UCSD-AML1 (cell line): ENCODE measurements around the gene ZNF511.
"Not testable (repeated sequence)": the region's sequence is repeated elsewhere in the genome, so short reads cannot be mapped to it uniquely, and the experiment has no call there.

Source experiments
- DNase-seq: peaks from one replicate; lab custom pipeline; 2025; ENCODE audit not compliant: unreplicated experiment; lab: John Stamatoyannopoulos, UW

ZNF511 gene

DNA sequence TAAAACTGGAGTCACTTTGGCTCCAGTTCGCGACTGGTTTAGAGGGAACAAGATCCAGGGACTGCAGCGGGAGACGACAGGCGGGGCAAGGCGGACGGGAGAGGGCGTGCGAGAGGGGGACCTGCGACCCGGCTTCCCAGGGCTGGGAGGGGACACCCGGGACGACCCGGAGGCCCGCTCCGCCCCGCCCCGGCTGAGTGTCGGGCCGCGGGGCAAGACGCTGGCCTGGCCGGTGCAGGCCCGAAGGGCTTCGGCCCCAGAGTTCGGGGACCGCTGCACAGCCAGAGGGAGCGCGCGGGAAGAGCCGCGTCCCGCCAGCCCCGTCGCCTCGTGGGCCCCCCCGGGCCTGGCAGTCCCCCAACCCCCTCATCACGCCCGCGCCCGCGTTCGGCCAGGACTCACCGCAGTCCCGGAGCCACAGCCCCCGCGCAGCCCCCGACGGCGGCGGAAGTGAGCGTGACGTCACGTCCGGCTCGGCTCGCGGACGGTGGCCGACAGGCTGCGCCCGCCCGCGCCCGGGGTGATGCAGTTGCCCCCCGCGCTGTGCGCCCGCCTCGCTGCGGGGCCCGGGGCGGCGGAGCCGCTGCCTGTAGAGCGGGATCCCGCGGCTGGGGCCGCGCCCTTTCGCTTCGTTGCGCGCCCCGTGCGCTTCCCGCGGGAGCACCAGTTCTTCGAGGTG is at the start of gene ZNF511, which contains the start of gene TUBGCP2:
ZNF511 (plus strand) TSS at position 494 of the 679 bp plus-strand sequence; CDS start at position 524, 30 bp downstream.
TUBGCP2 (minus strand) TSS at position 452 of the 679 bp plus-strand sequence. CDS start 5,931 bp downstream, outside the sequence.
- peak; percentile 91 for DNase-seq

GRCh38 chr10:133259602-133259989 is 49.1 kb upstream of the ZNF511 start:
- no peak for DNase-seq

- DNase-seq = peak; percentile 45
Measured at GRCh38 chr10:133260895-133261725, 47.6 kb upstream of the ZNF511 start.

DNA sequence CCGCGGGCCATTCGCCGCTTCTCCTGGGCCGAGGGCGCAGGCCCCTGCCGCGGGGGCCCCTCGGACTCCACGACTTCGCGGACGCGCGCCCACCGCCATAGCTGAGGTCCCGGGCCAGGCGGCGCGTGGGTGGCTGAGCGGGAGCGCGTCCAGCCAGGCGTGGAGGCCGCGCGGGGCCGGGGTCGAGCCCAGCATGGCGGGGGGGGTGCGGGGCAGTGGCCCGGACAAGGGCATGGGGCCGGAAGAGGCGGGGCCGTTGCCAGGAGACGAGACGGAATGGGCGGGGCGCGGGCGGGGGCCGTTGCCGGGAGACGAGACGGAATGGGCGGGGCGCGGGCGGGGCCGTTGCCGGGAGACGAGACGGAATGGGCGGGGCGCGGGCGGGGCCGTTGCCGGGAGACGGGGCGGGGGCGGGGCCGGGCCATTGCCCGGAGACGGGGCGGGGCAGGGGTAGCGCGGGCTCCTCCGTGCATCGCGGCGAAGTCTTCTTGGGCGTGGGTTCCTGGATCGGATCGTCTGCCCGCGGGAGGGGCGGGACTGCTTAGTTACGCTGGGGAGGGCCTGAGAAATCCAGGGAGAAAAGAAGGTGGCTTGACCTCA is 46.9 kb upstream of the ZNF511 start:
- DNase-seq = peak; percentile 72

DNA sequence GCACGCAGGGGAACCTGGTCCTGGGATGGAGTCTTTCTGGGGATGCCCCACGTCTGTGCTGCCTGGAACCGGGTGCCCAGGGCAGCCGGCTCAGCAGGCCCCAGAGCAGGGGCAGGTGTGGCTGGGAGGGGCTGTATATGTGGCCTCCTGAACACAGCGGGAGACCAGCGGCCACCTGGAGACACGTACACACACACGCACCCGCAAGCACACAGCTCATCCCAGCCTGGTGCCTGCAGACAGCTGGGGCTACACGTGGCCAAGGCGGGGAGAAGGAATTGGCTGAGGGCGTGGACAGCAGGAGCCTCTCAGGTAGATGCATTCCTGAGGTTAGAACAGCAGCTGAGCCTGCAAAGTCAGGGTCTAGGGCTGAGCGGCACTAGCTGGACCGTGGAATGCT is 46.0 kb upstream of the ZNF511 start:
- no peak for DNase-seq

DNA sequence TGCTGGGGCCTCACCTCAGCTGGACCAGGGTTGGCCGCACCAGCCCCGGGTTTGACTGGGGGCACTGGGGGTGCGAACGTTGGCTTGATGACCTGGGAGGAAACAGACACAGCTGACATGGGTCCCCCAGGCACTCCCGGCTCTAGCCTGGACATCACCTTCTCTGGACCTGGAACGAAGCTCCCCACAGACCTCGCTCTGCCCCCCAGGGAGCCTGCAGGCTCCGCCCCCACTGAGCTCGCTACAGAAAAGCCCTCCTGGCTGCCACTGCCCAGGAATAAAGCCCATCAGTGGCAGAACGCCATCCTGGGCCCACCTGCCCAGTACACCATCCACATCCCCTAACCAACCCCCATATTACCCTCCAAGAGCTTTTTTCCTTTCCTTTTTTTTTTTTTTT is 45.0 kb upstream of the ZNF511 start:
- DNase-seq = no peak

DNA sequence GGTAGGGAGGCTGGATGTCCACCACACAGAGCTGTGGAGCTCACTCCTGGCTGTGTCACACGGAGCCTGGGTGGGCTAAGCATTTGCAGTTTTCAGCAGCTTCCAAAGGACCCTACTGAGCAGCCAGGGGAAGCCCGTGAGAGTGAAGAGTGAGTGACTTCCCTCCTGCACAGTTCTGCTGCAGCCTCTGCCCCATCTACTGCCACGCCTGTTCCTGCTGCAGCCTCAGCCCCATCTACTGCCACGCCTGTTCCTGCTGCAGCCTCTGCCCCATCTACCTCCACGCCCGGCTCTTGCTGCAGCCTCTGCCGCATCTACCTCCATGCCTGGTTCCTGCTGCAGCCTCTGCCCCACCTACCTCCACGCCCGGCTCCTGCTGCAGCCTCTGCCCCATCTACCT is 44.3 kb upstream of the ZNF511 start:
- no peak for DNase-seq

DNA sequence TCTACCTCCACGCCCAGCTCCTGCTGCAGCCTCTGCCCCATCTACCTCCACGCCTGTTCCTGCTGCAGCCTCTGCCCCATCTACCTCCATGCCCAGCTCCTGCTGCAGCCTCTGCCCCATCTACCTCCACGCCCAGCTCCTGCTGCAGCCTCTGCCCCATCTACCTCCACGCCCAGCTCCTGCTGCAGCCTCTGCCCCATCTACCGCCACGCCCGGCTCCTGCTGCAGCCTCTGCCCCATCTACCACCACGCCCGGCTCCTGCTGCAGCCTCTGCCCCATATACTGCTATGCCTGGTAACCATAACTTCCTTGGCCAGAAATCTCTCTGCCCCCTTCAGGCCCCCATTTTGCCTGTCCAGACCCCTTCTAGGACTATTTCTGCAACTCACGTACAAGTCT is 43.7 kb upstream of the ZNF511 start:
- DNase-seq = not testable (repeated sequence)

DNA sequence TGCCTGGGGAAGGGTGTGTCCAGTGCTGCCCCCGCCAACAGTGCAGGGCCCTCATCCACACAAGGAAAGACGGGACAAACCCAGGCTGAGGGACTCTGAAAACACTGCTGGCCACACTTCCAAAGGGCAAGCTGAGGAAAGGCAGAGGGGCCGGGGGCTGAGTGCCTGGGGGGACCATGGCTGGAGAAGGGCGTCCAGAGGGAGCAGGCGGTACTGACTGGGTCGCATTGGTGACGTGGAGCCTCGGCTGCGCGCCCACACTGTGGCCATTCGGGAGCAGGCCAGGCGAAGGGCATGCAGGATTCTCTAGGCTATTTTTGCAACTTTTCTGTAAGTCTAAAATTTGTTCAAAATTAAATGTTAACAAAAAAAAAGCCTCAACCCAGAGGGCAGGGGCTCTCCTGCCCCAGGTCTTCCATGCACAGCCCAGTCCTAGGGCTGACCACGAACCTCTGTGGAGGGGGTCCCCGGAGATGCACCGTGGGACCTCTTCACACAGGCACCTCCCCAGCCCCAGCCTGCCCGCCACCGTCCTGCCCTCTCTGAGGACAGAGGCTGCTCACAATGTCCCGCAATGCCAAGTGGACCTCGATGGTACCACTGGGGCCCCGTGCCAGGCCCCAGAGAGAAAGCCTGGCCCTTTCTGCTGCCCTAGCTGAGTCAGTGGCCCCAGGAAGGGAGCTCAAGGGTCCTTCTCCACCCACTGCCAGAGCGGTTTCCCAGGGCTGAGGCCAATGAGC is 42.5 kb upstream of the ZNF511 start:
- DNase-seq = no peak

DNA sequence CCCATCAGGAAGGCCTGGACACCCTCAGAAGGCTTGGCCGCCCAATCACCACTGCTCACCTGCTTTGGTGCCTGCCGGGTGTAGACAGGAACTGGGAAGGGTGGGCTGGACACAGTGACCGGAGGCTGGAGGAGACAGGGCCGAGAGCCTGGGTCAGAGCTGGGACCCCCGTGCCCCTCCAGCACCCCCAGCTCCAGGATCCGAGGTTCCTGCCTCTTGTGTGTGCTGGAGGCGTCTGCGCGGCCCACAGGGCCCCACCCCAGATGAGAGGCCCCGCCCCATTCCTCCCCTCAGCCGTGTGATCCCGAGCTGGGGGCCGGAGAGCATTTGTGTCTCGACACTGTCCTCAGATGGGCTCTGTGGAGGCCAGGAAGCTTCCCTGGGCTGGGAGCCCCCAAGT is 41.4 kb upstream of the ZNF511 start:
- DNase-seq = no peak

DNA sequence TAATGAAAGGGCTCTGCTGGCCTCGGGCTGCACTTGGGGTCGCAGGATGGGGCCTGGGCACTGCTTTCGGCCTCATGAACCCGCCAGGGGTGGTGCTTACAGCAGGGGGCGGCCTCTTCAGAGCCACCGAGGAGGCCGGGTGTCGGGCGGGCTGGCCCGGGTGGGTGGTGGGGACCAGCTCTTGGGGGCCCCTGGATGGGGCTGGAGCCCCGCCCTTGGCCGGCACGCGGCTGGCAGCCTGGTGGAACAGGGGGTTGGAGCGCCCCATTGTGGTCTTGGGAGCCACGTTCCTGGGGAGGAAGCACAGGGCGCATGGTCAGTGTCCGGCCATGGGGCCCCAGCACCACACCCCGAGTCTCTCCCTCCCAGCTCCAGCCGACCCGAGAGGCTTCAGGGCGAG is 40.9 kb upstream of the ZNF511 start:
- no peak for DNase-seq

DNA sequence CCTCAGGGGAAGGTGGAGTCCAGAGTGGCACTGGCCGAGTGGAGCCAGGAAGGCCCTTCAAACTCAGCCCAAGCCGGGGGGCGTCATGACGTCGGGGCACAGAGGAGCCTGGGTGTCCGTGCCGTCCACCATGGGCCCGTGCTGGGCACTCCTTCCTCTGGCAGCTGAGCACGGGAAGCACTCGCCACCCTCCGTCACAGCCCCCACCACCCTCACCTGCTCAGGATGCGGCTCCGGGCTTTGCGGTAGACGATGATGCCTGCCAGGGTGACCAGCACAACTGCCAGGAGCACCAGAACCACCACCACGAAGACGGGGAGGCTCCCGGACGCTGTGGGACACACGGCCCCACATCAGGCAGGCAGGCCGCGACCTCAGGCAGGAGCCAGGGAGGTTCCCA is 40.2 kb upstream of the ZNF511 start:
- DNase-seq = no peak

GRCh38 chr10:133269367-133269766 is 39.3 kb upstream of the ZNF511 start:
- DNase-seq = no peak

DNA sequence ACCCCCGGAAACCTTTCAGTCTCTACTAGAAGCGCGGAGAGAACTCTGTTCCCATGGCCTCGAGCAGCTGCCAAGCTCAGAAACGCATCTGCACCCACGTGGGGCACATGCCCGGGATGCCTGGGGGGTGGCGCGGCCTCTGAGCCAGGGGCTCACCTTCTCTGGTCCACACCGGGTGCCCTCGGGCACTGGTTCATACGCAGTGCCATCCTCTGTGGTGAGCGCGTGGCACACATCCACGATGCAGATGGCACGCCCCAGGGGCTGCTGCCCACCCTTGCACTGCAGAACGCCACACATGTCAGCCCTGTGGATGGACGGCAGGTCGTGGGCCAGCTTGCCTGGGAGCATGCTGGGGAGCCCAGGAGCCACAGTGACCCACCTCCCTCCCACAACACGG is 38.5 kb upstream of the ZNF511 start:
- no peak for DNase-seq

DNA sequence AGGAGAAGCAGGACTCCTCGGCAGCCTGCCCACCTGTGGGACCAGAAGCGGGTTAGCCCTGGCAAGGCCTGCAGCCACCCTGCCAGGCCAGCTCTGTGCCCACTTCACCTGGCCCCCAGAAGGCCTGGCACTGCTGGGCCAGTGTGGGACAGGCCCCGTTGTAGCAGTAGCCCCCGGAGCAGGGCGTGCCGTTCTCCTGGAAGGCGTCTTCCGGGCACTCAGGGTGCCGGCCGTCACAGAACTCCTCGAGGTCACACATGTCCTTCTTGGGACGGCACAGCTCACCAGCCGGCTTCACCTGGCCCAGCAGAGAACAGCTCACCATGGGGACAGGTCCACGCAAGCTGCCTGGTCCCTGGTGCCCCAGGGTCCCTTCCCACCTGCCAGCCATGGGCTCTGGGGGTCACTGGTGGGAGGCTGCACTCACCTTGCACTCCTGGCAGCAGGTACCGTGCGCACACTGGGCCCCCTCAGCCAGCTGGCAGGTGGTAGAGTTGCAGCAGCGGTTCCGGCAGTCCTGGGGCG is 37.9 kb upstream of the ZNF511 start:
- no peak for DNase-seq

GRCh38 chr10:133271521-133272300 is 37.0 kb upstream of the ZNF511 start:
- no peak for DNase-seq

- no peak for DNase-seq
Measured at GRCh38 chr10:133272301-133272963, 36.3 kb upstream of the ZNF511 start.

- DNase-seq = no peak
Measured at GRCh38 chr10:133272964-133273420, 35.7 kb upstream of the ZNF511 start.

DNA sequence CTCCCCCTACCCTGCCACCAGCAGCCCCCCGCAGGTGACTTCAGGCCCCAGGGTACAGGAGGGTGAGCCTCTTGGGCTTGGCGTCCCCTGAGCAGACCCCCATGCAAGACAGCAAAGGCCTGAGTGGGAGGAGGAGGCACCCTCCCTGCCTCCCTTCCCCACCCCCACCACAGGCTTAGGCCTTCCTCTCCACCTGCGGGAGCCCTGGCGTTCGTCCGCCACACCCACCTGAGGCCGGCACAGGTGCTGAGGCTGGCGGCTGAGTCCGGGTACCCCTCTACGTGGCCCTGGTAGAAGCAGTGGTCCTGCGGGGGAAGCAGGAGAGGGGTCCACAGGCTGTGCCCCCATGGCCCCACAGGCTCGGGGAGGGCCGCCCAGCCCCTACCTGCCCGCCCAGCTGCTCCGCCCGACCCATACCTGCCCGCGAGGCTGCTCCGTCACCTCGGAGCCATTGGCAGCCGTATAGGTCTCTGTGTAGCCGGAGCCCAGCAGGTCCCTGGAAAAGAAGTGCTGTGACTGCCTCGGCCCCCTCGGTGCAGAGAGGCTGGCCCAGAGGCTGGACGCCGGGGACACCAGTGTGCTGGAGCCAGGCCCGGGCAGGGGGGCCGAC is 35.1 kb upstream of the ZNF511 start:
- no peak for DNase-seq
